ENCODE data around the gene SLC6A13.
"Not testable (repeated sequence)": the region's sequence is repeated elsewhere in the genome, so short reads cannot be mapped to it uniquely, and the experiment has no call there.

The SLC6A13 gene

DNA sequence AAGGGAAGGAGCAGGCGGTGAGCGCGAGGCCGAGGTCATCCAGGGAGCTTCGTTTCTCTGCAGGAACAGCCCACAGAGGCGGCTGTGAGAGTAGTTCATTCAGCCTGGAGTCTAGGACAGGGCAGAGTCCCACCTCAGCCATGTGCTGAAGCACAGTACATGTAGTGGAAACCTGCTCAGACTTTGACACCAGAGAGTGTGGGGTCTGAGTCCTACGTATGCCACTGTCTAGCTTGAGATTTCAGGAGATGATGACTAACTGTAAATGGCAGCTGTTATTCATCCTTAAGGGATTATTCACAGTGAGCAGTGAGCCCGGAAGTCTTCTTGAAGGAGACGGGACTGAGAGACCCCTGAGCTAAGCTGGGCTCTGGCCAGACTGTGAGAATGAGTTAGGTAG is 938 bp upstream of the SLC6A13 start:
- no peak for DNase-seq

DNA sequence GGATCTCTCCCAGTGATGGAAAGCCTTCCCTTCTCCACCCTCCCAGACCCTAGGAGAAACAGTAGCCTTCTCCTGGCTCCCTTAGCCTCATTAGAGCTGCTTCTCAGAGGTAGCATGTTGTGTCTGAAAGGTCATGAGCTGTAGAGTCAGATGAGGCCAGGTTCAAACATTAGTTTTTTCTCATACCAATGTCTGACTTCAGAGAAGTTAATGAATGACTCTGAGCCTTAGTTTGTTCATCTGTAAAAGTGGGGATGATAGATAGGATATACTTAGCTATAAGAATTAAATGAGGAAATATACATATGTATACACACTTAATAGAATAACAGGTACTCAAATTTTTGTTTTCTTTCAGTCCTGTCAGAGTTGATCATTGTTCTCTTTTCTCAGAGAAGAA is 523 bp downstream of the SLC6A13 start:
- no peak for DNase-seq

GRCh38 chr12:257521-258321 is 4.9 kb downstream of the SLC6A13 start:
- DNase-seq = no peak

DNA sequence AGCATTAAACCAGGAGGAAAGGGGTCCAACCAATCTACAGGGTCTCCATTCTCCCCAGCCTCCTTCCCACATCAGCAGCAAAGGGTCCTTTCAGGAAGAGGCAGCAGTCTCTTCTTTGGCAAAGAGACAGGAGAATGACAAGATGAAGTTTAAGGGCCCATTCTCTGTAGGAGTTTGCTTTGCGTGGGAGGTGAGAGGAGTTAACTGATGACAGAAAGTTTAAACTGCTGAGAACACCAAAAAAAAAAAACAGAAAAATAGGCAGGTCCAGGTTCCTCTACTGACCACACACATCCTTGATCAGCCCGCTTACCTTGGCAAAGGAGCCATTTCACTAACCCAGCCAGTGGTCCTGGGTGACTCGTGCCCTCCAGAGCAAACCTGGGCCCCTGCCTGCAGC is 5.7 kb downstream of the SLC6A13 start:
- no peak for DNase-seq

- no peak for DNase-seq
Measured at GRCh38 chr12:256225-256624, 6.4 kb downstream of the SLC6A13 start.

- DNase-seq = no peak
Measured at GRCh38 chr12:254912-255311, 7.7 kb downstream of the SLC6A13 start.

DNA sequence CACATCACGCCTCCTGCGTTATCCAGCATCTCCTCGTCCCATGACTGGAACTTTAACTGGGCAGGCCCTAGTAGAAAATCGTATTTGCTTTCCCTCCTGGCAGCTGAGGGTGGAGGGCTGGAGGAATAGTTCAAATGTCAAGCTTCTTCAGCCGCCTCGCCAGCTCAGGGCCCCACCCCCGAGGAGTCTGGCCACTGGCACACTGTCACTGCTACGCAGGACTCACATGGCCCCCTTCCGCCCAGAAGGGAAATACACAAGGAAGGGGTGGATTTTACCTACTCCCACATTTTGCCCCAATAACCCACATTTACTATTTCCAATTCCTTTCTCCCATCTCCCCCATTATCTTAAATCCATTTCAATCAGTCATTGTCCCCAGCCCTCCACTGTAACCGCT is 8.6 kb downstream of the SLC6A13 start:
- no peak for DNase-seq

DNA sequence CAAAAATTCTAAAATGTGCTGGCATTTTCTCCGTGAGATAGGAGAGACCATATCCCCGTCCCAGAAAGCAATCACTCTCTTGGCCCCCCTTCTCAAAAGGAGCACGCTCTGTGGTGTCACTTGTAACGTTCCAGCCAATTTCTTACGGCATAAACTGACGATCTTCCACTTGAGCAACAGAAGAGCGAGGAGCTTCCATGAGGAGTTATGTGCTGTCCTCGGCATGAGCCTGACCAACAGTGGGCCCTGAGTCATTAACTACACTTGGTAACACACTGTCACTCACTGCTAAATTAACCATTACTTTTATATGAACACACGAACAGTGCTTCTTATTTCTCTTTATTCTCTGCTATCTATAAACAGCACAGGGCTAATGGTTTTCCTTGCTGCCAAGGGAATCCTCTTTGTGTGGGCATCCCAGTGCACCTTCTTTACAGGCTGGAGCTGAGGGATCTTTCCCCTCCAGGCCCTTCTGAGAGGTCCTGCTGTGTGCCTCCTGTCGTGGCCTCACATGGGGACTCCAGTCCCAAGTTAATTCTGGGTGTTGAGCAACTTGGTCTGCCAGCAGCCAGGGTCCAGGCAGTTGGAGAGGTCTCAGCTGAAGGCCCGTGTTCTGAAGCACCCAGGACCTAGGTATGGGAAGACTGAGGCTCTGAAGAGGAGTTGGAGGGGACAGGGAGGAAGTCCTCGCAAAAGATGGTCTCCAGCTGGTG is 9.4 kb downstream of the SLC6A13 start:
- no peak for DNase-seq

- DNase-seq = no peak
Measured at GRCh38 chr12:252636-253035, 10.0 kb downstream of the SLC6A13 start.

DNA sequence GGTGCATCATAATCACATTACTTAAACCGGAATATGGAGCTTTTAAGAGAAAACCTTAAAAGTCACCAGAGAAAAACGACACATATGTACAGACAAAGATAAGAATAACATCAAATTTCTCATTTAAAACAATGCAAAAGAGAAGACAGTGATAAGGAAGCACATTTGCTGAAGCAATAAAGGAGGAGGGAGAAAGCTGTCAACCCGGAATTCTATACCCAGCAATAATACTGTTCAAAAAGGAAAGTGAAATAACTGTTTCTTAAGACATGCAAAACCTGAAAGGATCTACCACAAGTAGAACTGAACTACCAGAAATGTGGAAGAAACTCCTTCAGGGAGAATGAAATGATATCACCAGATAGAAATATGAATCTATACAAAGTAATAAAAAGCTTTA is 15.4 kb downstream of the SLC6A13 start:
- DNase-seq = no peak

GRCh38 chr12:243381-243780 is 19.3 kb downstream of the SLC6A13 start:
- DNase-seq = no peak

DNA sequence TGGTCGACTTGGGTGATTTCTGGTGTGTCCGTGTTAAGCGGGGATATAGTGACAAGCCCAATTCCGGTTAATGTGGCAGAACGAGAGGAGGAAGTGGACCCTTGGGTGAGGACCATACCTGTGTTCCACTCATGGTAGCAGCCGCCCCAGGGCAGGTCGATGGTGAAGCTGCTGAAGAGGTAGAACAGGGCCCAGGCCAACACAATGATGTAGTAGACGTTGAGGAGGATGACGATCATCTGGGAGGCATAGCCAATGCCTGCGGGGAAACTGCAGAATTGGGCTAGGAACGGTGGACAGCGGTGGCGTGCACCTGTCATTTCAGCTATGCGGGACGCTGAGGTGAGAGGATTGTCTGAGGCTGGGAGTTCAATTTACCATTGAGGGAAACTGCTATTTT is 20.1 kb downstream of the SLC6A13 start:
- DNase-seq = no peak

GRCh38 chr12:241266-241665 is 21.4 kb downstream of the SLC6A13 start:
- no peak for DNase-seq

DNA sequence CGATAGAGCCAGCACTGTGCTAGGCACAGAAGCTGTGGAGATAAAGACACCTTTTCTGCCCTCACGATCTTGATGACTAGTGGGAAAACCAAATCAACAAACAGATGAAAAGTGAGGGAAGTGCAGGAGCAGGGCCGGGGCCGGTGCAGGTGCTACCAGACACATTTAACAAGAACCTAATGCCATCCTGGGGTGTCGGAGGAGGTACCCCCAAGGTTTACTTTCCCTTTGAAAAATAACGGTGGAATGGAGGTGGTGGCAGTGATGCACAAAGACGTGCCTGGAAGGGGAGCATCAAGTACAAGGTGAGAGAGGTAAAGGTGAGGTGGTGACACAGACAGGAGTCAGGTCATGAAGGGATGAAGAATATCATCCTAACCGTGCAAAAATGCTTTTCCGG is 22.1 kb downstream of the SLC6A13 start:
- no peak for DNase-seq

DNA sequence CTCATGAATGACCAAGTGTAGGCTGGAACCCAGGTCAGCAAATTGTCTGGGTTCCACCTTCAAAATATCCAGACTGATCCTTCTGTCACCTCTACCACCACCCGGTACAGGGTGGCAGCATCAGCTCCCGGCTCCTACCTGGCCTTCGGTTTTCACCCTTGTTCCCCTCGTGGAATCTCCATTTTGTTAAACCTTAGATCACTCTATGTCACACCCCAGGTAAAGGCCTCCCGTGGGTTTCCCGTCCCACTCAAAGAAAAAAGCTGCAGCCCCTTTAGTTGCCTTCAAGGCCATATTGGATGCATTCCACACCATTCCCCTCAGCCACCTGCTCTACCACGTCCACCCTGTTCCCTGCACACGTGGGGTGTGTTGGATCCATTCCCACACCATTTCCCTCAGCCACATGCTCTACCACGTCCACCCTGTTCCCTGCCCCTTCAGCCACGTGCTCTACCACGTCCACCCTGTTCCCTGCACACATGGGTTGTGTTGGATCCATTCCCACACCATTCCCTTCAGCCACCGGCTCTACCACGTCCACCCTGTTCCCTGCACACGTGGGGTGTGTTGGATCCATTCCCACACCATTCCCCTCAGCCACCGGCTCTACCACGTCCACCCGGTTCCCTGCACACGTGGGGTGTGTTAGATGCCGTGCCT is 23.8 kb downstream of the SLC6A13 start:
- DNase-seq = no peak

GRCh38 chr12:238116-238515 is 24.5 kb downstream of the SLC6A13 start:
- no peak for DNase-seq

DNA sequence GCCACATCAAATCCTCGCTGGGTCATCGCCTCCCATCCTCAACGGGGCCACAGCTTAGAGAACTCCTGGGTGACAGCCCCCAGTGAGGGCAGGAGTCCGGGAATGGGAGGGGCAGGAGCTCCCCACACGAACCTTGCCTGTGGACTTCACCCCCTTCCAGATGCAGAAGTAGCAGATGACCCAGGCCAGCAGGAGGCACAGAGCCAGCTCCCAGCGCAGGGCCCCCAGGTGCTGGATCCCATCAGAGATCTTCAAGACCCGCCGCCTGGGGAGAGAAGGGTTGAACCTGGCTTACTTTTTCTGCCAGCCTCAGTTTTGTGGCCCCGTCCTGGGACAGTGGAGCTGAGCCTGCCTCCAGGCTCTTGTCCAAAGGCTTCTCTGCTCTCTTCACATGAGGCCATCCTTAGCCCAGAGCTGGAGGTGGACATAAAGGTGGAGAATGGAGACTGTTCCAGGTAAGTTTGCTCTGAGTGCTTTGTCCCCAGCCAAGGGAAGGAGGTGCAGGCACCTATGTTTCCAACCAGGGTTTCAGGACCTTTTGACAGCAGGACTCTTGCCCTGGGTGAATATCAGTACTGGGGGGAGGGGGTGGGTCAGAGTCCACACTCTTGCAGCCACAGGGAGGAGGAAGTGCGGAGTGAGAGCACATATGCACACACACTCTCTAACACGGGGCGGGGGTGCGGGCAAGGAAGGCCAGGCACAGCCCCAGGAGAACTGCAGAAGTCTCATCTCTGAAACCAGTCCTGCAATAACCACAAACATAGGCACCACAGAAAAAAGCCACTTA is 25.4 kb downstream of the SLC6A13 start:
- DNase-seq = no peak

GRCh38 chr12:236445-236844 is 26.2 kb downstream of the SLC6A13 start:
- no peak for DNase-seq

GRCh38 chr12:235967-236366 is 26.7 kb downstream of the SLC6A13 start:
- not testable (repeated sequence) for DNase-seq

DNA sequence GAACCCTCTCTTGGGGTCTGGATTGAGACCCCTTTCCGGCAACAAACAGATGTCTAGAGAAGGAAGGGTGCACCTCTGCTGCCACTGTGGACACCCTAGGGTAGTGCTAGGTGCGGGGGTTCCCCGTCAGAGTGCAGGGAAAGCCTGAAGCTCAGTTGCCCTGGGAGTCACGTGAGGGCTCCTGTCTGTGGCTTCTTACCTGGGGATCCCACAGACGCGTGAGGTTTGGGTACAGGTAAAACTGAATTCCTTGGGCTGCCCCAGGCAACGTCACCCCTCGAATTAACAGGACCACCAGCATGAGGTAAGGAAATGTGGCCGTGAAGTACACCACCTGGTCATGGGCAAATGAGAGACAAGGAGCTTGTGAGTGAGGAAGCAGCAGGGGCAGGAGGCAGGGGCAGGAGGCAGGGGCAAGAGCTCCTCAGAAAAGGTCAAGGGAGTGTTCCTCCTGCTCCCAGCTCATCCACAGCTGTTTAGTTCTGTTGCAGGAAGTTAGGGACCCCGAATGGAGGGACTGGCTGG is 27.7 kb downstream of the SLC6A13 start:
- no peak for DNase-seq

GRCh38 chr12:234019-234418 is 28.6 kb downstream of the SLC6A13 start:
- DNase-seq = no peak

DNA sequence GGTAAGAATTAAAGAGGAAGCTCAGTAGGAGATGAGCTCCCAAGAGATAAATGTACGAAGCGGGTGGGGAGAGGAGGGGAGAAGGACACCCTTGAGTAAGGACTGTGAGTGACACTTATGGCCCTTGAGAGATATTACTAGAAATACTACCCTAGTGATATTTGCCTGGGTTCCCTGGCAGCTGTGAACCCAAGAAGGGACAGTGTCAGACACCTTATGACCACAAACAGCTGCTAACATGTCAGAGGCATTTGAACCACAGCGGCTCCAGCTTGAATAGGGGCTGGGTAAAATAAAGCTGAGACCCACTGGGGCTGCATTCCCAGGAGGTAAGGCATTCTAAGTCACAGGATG is 29.0 kb downstream of the SLC6A13 start:
- DNase-seq = no peak
